HG03521 (cell line): ENCODE measurements around the gene ZSWIM1.

Experiments used
- ATAC-seq: cut with Tn5 transposase; IDR thresholded peaks from one replicate; pipeline ENCODE4 v1.9.1; 2021; ENCODE audit warnings: mild to moderate bottlenecking, moderate library complexity; ENCODE audit not compliant: unreplicated experiment

Gene ZSWIM1

GRCh38 chr20:45907219-45907948 is 26.4 kb downstream of the ZSWIM1 start:
- ATAC-seq, result no peak

DNA sequence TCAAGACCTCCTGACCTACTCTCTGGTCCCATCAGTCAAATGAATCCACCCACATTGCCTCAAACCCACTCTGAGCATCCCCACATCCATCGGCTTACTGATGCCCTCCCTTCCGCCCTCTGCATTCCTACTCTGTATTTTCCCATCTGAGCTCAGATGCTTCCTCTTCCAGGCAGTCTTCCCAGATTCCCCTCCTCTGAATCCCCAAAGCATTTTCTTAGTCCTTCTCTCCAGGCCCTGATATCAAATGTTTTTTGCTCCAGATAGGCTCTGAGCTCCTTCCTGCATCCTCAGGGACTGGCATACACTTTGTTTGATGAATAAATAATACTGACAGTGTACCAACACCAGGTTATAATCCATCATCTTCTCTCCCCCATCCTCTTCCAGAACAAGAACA is 27.1 kb downstream of the ZSWIM1 start:
- no peak for ATAC-seq

DNA sequence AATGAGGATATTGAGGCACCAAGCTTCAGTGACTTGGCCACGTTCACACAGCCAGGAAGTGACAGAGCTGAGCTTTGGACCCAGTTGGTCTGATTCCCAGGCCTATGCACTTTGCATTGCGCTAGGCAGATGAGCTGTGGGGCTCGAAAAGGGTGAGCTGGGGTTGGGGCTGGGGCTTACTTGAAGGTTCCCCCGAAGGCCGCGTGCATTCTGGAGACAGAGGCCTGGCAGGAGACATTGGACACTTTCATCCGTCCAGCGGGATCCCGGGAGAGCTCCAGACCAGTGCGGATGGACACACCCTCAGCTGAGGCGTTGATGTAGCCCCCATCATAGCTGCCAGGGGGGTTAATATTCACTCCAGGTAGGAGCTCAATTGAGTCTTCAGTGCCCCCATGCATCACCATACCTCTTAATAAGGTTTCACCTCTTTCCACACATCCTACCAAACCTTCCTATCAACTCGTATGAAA is 28.3 kb downstream of the ZSWIM1 start:
- ATAC-seq, result no peak

GRCh38 chr20:45909817-45910669 is 29.0 kb downstream of the ZSWIM1 start:
- no peak for ATAC-seq

DNA sequence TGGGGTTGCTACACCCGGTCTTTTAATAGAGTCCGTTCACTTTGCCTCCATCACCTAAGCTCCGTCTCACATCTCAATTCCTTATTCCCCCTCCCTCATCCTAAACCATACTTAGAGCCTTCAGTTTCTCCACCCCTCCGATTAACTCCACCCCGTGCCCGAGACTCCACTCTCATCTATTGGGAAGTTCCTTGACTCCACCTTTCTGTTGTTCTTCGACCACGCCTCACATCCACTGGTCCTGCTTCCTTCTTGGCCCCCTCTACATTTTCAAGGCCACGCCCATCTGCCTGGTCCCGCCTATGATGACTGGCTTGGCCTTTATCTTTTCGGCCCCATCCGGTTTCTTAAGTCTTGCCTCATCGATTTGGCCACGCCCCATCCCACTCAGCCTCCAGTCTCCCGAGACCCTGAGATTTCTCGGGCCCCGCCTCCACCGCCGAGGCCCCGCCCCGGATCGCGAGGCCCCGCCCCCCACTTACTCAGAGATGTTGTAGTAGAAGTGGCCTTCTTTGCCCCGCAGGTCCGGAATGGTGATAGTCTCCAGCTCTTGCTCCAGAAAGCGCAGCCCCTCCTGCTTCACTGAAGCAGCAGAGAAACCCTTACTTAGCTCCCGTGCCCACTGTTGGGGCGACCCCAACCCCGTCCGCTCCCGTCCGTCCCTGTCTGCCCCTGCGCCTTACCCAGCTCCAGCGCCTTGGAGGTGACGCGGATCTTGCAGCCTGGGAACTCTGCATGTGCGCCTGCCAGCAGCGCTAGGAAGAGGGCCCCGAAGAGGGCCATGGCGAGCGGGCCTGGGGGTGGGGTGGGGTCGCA is 29.9 kb downstream of the ZSWIM1 start:
- peak; percentile 90 for ATAC-seq

GRCh38 chr20:45911486-45912343 is 30.7 kb downstream of the ZSWIM1 start, which contains the start of gene PLTP:
PLTP (minus strand) TSS chr20:45912155; CDS start chr20:45911452, 703 bp downstream.
- ATAC-seq, result no peak

- no peak for ATAC-seq
Measured at GRCh38 chr20:45912344-45912682, 31.3 kb downstream of the ZSWIM1 start.

DNA sequence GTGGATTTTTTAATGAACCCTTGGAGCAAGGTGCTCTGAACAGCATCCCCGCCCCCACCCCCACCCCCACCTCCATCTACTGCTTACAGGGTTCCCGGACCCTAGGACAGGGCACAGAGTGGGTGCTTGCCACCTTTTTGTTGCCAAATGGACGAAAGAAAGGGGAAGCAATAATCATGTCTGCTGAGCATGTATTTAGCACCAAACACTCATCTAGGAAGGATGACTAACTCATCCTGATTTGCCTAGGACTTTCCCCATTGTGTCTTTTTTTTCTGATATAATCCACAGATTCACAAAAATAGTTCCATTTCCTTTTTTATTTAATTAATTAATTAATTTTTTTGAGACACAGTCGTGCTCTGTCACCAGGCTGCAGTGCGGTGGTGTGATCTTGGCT is 32.1 kb downstream of the ZSWIM1 start:
- no peak for ATAC-seq

- no peak for ATAC-seq
Measured at GRCh38 chr20:45917790-45918141, 36.7 kb downstream of the ZSWIM1 start.

- ATAC-seq, result no peak
Measured at GRCh38 chr20:45918182-45918737, 37.2 kb downstream of the ZSWIM1 start.

- ATAC-seq, result no peak
Measured at GRCh38 chr20:45918779-45919537, 37.9 kb downstream of the ZSWIM1 start.

DNA sequence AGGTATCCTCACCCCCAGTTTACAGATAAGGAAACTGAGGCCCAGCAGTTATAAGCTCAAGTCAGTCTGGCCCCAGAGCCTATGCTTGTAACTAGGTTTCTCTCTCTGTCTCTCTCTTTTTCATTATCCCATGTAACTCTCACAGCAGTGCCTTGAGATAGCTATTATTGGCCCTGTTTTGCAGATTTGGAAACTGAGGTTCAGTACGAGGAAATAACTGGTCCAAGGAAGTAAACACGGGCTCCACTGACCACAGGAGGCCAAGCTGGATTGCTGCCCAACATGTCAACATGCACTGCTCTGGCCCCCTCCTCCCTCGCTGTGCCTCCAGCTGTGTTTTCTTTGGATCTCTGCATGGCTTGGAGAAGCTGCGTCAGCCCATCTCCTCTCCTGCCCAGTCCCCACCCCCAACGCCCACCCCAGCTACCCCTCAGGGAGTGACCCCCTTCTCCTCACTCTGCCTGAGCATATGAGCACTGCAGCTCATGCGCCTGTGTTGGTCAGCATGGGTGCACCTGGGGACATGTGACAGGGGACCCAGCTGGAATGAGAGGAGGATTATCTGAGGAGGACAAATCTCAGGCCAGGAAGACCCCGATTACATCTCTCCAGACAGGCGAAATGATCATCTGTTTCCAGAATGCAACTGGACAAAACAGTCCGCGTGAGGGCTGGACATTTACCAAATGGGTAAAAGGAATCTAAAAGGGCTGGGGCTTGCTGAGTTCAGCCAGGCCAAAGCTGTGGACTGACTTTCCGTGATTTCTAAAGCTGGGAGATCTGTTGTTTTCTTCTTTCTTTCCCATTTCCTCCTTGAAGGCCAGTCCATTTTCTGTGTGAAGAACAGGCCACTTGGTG is 38.7 kb downstream of the ZSWIM1 start:
- ATAC-seq, result no peak

DNA sequence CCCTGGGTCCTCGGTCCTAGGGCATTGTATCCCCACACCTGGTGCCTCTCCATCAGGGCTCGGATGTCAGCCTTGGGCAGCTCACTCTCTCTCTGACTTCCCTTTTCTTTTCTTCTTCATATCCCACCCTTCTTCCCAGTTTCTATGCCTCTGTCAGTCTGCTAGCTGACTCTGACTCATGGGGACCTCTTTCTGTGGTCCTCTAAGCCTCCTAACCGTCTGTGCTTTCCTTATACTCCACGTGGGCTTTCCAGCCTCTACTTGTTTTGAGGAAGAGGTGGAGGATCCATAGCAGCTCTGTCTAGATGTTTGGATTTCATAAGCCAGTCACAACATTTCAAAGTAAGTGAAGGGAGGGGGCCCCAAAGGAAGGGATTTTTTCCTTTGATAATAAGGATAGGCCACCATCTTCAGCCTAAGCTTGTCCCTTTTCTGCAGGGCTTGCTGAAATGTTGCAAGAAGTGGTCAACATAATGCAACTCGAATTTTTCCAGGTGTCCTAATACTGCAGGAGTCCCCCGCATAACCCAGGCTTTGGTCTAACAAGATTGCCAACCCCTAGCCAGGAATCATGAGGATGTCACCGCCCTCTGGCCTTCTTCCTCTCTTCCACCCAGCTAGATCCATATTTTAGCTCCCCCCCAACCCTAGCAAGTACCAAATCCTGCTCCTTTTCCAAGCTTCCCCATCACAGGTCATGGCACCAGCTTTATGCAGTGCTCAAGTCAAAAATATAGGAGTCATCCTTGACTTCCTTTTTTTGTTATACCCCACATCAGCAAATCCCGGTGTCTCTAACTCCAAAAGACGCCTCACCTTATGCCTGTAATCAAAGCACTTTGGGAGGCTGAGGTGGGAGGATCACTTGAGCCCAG is 39.7 kb downstream of the ZSWIM1 start:
- no peak for ATAC-seq

GRCh38 chr20:45921337-45922189 is 40.5 kb downstream of the ZSWIM1 start:
- no peak for ATAC-seq

- no peak for ATAC-seq
Measured at GRCh38 chr20:45924391-45925261, 43.6 kb downstream of the ZSWIM1 start.
